Trophoblast cell (in vitro differentiated cells and primary cell): ENCODE data around the gene DNAJC17.
A peak's percentile ranks its signal among the peaks of the same experiment; 100 is the strongest.

Experiments used
- DNase-seq, 2 donors: peaks; one replicate each; pipeline ENCODE4 v3.0.0-alpha.2; 2016
- H2AFZ ChIP-seq: 2 replicates; pipeline ENCODE4 v1.6.1; 2013; ENCODE audit warnings: low read length, moderate library complexity, mild to moderate bottlenecking; ENCODE audit not compliant: insufficient read depth, poor library complexity
- H2AK5ac ChIP-seq: 2 replicates; pipeline ENCODE4 v1.6.1; 2013; ENCODE audit warnings: mild to moderate bottlenecking, low read length
- H2BK120ac ChIP-seq: 2 replicates; pipeline ENCODE4 v1.6.1; 2013; ENCODE audit warnings: low read length, mild to moderate bottlenecking, moderate library complexity; ENCODE audit not compliant: insufficient read depth, poor library complexity
- H2BK12ac ChIP-seq: 2 replicates; pipeline ENCODE4 v1.6.1; 2013; ENCODE audit warnings: mild to moderate bottlenecking, low read length, moderate library complexity
- H2BK5ac ChIP-seq: 2 replicates; pipeline ENCODE4 v1.6.1; 2013; ENCODE audit warnings: low read length, low read depth, moderate library complexity, mild to moderate bottlenecking; ENCODE audit not compliant: poor library complexity
- H3K14ac ChIP-seq: 2 replicates; pipeline ENCODE4 v1.6.1; 2013; ENCODE audit warnings: mild to moderate bottlenecking, low read length
- H3K18ac ChIP-seq: 2 replicates; pipeline ENCODE4 v1.6.1; 2013; ENCODE audit warnings: mild to moderate bottlenecking, low read length
- H3K23ac ChIP-seq: 2 replicates; pipeline ENCODE4 v1.6.1; 2013; ENCODE audit warnings: low read length
- H3K27ac ChIP-seq: 2 replicates; pipeline ENCODE4 v1.5.1; 2013; ENCODE audit warnings: low read depth, mild to moderate bottlenecking, inconsistent platforms, low read length, moderate library complexity
- H3K27me3 ChIP-seq: 2 replicates; pipeline ENCODE4 v1.6.1; 2013; ENCODE audit warnings: inconsistent platforms, mild to moderate bottlenecking, low read length, moderate library complexity; ENCODE audit not compliant: insufficient read depth
- H3K36me3 ChIP-seq, 2 experiments: 1 replicate in 1 of 2; 2 replicates in 1 of 2; pipeline ENCODE4 v1.6.1; 2013; ENCODE audit warnings: low read length in 2 of 2, mild to moderate bottlenecking in 2 of 2, moderate library complexity in 1 of 2; ENCODE audit not compliant: insufficient read depth in 2 of 2, control insufficient read depth in 1 of 2
- H3K4ac ChIP-seq: 2 replicates; pipeline ENCODE4 v1.6.1; 2013; ENCODE audit warnings: low read depth, mild to moderate bottlenecking, low read length, moderate library complexity
- H3K4me1 ChIP-seq, 2 experiments: 1 replicate in 1 of 2; 2 replicates in 1 of 2; pipeline ENCODE4 v1.6.1; 2013; ENCODE audit warnings: low read length in 2 of 2, mild to moderate bottlenecking in 2 of 2, moderate library complexity in 1 of 2; ENCODE audit not compliant: insufficient read depth in 2 of 2, control insufficient read depth in 1 of 2
- H3K4me2 ChIP-seq: 2 replicates; pipeline ENCODE4 v1.6.1; 2013; ENCODE audit warnings: inconsistent platforms, mild to moderate bottlenecking, low read length, moderate library complexity
- H3K4me3 ChIP-seq: 2 replicates; pipeline ENCODE4 v1.5.1; 2013; ENCODE audit warnings: mild to moderate bottlenecking, low read depth, low read length, inconsistent platforms
- H3K79me1 ChIP-seq: one replicate; pipeline ENCODE4 v1.6.1; 2013; ENCODE audit warnings: low read length
- H3K79me2 ChIP-seq: 2 replicates; pipeline ENCODE4 v1.6.1; 2013; ENCODE audit warnings: low read length, mild to moderate bottlenecking; ENCODE audit not compliant: control insufficient read depth, insufficient read depth, poor library complexity
- H3K9ac ChIP-seq: 2 replicates; pipeline ENCODE4 v1.6.1; 2013; ENCODE audit warnings: mild to moderate bottlenecking, low read length
- H3K9me3 ChIP-seq: 2 replicates; pipeline ENCODE4 v1.6.1; 2013; ENCODE audit warnings: low read depth, mild to moderate bottlenecking, control low read depth, inconsistent platforms, low read length; ENCODE audit not compliant: insufficient read depth
- H4K12ac ChIP-seq: 2 replicates; pipeline ENCODE4 v1.6.1; 2013; ENCODE audit warnings: low read depth, mild to moderate bottlenecking, low read length, moderate library complexity
- H4K8ac ChIP-seq: 2 replicates; pipeline ENCODE4 v1.6.1; 2013; ENCODE audit warnings: low read depth, mild to moderate bottlenecking, low read length, moderate library complexity
- H4K91ac ChIP-seq: one replicate; pipeline ENCODE4 v1.6.1; 2013; ENCODE audit warnings: low read depth, mild to moderate bottlenecking, low read length, moderate library complexity
- WGBS: extraction: QIAGEN DNeasy Blood & Tissue Kit; methylation state at CpG from one replicate; pipeline ENCODE4 v1.1.7; 2013; ENCODE audit warnings: missing lambda C conversion rate; ENCODE audit not compliant: insufficient read length, insufficient coverage; ENCODE audit errors: extremely low coverage; 5-methylcytosine and 5-hydroxymethylcytosine counted together

The DNAJC17 gene

DNA sequence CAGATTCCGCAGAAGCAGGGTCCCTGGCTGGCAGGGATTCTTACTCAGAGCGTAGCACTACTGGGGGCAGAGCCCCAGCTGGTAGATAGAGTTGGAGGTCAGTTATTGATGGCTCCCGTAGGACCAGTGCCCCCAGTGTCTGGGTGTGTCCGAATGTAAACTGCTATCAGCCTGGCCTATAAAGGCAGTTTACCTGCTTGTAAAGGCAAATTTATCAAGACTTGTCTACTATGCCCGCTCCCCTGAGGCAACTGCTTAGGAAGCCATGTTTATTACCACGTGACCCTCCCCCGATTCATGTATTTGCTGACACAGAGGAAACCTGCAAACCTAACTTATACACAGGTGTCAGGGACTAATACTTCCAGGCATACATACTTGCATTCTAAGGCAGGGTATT, 21.8 kb upstream of the DNAJC17 start:
- Histone ChIP-seq H3K27me3 (no peaks in the 10 kb centered on the region), H3K4ac (no peak overlapping the region), H3K18ac (no peak overlapping the region), H3K79me1 (no peaks in the 10 kb centered on the region), H2BK5ac (no peak overlapping the region), H3K4me1 (peaks cover 5 to 7% of the 10 kb centered on the region in 2 experiments), H3K27ac (no peak overlapping the region), H3K14ac (no peak overlapping the region), H3K23ac (no peak overlapping the region), H3K9ac (no peak overlapping the region), H4K91ac (no peak overlapping the region), H4K8ac (no peak overlapping the region), H2BK120ac (no peak overlapping the region), H4K12ac (no peak overlapping the region), H3K9me3 (no peaks in the 10 kb centered on the region), H2AK5ac (no peak overlapping the region), H2AFZ (no peak overlapping the region), H3K4me2 (no peak overlapping the region), H2BK12ac (no peak overlapping the region), H3K79me2 (no peaks in the 10 kb centered on the region), H3K36me3 (no peaks in the 10 kb centered on the region), H3K4me3 (no peak overlapping the region)
- DNase-seq: peak in 1 of 2 donors; percentile 26
- no CpG with 5 or more reads among the region's 7 CpGs for WGBS

DNA sequence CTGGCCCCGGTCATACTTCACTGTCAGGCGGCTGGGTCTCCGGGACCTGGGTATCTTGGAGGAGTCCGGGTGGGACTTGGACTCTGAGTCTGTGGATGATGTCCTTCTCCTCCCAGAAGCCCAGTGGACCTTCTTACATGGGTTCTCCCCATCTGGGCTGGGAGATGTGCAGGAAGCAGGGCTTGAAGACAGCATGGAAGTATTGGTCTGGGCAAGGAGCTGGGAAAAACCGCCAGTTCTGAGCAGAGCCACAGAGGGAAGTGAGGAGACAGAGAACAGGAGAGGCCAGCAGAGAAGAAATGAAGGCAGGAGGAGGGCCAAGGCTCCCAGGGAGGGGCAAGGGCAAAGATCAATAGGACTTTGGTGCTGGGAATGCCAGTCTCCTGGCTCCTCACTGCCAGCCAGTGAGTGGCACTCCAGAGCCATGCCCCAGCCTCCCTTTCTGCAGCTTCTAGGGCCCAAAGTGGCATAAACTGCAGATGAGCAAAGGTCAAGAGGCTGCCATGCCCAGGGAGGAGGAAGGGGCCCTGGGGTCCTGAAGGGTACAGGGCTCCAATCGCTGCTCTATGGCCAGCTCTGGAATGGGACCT, 21.3 kb upstream of the DNAJC17 start, which contains the start of gene PPP1R14D:
Gene PPP1R14D (minus strand): TSS at position 262 of the 590 bp plus-strand sequence. CDS start 67 bp downstream, at position 195.
- H2BK120ac ChIP-seq: no peak within 1 kb of the TSS
- no peak within 1 kb of the TSS for H2AFZ ChIP-seq
- DNase-seq: no peak
- no peak within 1 kb of the TSS for H4K91ac ChIP-seq
- H3K9me3 ChIP-seq: no peaks in the 10 kb centered on the region
- no peak within 1 kb of the TSS for H2BK5ac ChIP-seq
- no peaks in the 10 kb centered on the region for H3K36me3 ChIP-seq
- no peaks in the 10 kb centered on the region for H3K79me2 ChIP-seq
- H4K8ac ChIP-seq: no peak within 1 kb of the TSS
- H3K79me1 ChIP-seq: no peaks in the 10 kb centered on the region
- H2BK12ac ChIP-seq: peak within 1 kb of the TSS; percentile 45
- no peak within 1 kb of the TSS for H3K4ac ChIP-seq
- no peak within 1 kb of the TSS for H3K27ac ChIP-seq
- WGBS: no CpG with 5 or more reads among the region's 6 CpGs
- no peak within 1 kb of the TSS for H3K4me2 ChIP-seq
- H3K23ac ChIP-seq: no peak within 1 kb of the TSS
- H3K4me3 ChIP-seq: no peak within 1 kb of the TSS
- no peak within 1 kb of the TSS for H3K9ac ChIP-seq
- no peak within 1 kb of the TSS for H3K14ac ChIP-seq
- peaks cover 5 to 7% of the 10 kb centered on the region in 2 experiments for H3K4me1 ChIP-seq
- no peak within 1 kb of the TSS for H4K12ac ChIP-seq
- no peaks in the 10 kb centered on the region for H3K27me3 ChIP-seq
- no peak within 1 kb of the TSS for H3K18ac ChIP-seq
- H2AK5ac ChIP-seq: peak within 1 kb of the TSS; percentile 24

DNA sequence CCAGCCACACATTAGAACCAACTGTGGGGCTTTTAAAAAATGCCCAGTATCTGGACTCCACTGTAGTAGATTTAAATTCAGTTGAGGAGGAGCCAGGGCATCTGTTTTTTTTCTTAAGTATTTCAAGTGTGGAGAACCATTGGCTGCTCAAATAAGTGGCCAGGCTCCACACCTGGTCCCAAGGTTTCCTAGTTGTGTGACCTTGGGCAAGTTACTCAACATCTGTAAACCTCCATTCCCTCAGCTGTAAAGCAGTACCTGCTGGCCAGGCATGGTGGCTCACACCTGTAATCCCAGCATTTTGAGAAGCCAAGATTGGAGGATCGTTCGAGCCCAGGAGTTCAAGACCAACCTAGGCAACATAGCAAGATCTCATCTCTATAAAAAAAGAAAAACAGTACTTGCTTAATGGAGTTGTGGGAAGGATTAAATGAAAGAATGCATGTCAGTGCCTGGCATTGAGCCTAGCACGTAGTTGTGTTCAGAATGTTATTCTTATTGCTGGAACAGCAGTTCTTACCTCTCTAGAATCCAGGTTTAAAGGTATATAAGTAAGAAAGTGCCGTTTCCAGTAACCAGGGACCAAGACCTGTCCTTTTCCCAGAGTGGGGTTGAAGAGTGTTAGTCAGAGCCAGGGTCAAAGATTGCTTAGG, 19.3 kb upstream of the DNAJC17 start:
- Histone ChIP-seq H3K4ac (no peak overlapping the region), H3K23ac (no peak overlapping the region), H2BK120ac (no peak overlapping the region), H3K9ac (no peak overlapping the region), H3K79me2 (no peaks in the 10 kb centered on the region), H3K27ac (peak overlapping the region; percentile 7), H3K79me1 (no peaks in the 10 kb centered on the region), H4K91ac (no peak overlapping the region), H3K4me2 (no peak overlapping the region), H3K36me3 (no peaks in the 10 kb centered on the region), H3K14ac (no peak overlapping the region), H2AK5ac (no peak overlapping the region), H4K8ac (no peak overlapping the region), H3K4me1 (peaks cover 5 to 7% of the 10 kb centered on the region in 2 experiments), H2BK12ac (no peak overlapping the region), H3K4me3 (no peak overlapping the region), H3K18ac (no peak overlapping the region), H2AFZ (no peak overlapping the region), H3K9me3 (no peaks in the 10 kb centered on the region), H2BK5ac (no peak overlapping the region), H3K27me3 (no peaks in the 10 kb centered on the region), H4K12ac (no peak overlapping the region)
- no CpG with 5 or more reads among the region's 4 CpGs for WGBS
- no peak for DNase-seq

DNA sequence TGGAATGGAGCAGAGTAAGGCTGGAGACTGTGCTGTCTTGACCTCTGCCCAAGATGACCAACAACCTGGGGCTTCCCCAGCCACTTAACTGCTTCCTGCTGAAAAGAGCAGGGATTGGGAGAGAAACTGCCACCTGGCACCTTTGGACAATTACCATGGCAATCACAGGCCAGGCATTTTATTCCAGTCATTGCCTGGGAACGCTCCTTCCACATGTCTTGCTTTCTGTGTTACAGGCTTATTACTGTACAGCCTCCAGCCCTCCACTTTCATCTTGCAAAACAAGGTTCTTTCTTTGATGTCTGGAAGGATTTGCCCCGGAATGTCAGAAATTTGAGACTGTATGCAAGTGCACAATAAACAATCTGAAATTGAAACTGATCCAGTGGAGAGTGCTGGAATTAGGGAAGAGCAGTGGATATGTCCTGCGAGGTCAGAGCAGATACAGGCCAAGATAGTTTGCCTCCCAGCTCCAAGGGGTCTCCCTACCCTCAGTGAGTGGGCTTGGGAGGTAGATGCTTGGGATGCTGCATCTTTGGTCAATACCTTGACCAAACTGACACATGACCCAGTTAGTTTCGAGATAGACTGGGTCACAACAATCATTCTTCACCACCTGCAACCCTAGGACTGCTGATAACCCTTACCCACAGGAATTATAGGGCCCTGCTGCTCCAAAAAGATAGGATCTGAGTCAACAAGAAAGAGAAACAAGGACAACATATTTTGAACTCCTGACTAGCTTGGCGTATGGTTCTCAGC, 18.6 kb upstream of the DNAJC17 start:
- no peak overlapping the region for H3K27ac ChIP-seq
- H2AK5ac ChIP-seq: no peak overlapping the region
- H3K36me3 ChIP-seq: no peaks in the 10 kb centered on the region
- H4K8ac ChIP-seq: no peak overlapping the region
- WGBS: no CpG with 5 or more reads among the region's 5 CpGs
- H2BK120ac ChIP-seq: peak overlapping the region; percentile 13
- no peaks in the 10 kb centered on the region for H3K27me3 ChIP-seq
- peaks cover 5 to 7% of the 10 kb centered on the region in 2 experiments for H3K4me1 ChIP-seq
- H4K12ac ChIP-seq: no peak overlapping the region
- no peaks in the 10 kb centered on the region for H3K9me3 ChIP-seq
- H3K18ac ChIP-seq: no peak overlapping the region
- DNase-seq: peak; percentile 98
- no peak overlapping the region for H3K23ac ChIP-seq
- H3K79me2 ChIP-seq: no peaks in the 10 kb centered on the region
- no peak overlapping the region for H2BK5ac ChIP-seq
- no peak overlapping the region for H3K4me2 ChIP-seq
- H3K4me3 ChIP-seq: no peak overlapping the region
- H4K91ac ChIP-seq: no peak overlapping the region
- no peak overlapping the region for H3K4ac ChIP-seq
- H3K79me1 ChIP-seq: no peaks in the 10 kb centered on the region
- H2BK12ac ChIP-seq: no peak overlapping the region
- H3K14ac ChIP-seq: no peak overlapping the region
- no peak overlapping the region for H3K9ac ChIP-seq
- H2AFZ ChIP-seq: no peak overlapping the region
